PFSK-1 (cell line): ENCODE data around the gene GIMAP5.

ENCODE experiments used
- POLR2AphosphoS5 ChIP-seq: IDR thresholded peaks from 2 replicates; pipeline ENCODE4 v1.6.1; 2012; ENCODE audit warnings: low read depth, mild to moderate bottlenecking, control low read depth, low read length, moderate library complexity
- TF ChIP-seq, protein P1 (sequence below), 2 experiments: IDR thresholded peaks; 2 replicates each; pipeline versions ENCODE4 v1.6.1 to v1.8.0; 2011 to 2012; ENCODE audit warnings: low read depth in 2 of 2, low read length in 2 of 2, control low read depth in 1 of 2, inconsistent platforms in 1 of 2, mild to moderate bottlenecking in 1 of 2, moderate library complexity in 1 of 2; ENCODE audit not compliant: insufficient read depth in 1 of 2

DNA sequence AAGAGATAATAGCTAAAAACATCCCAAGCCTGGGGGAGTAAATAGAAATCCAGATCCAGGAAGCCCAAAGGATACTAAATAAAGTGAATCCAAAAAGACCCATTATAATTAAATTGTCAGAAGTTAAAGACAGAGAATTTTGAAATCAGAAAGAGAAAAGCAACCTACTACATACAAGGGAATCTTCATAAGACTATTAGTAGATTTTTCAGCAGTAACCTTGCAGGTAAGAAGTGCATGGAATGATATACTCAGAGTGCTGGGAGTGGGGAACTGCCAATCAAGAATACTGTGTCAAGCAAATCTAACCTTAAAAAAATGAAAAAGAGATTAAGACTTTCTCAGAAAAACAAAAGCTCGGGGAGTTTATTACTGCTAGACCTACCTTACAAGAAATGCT is 34.0 kb upstream of the GIMAP5 start:
- no peak for TF ChIP-seq POLR2AphosphoS5
- TF ChIP-seq, protein P1, sequence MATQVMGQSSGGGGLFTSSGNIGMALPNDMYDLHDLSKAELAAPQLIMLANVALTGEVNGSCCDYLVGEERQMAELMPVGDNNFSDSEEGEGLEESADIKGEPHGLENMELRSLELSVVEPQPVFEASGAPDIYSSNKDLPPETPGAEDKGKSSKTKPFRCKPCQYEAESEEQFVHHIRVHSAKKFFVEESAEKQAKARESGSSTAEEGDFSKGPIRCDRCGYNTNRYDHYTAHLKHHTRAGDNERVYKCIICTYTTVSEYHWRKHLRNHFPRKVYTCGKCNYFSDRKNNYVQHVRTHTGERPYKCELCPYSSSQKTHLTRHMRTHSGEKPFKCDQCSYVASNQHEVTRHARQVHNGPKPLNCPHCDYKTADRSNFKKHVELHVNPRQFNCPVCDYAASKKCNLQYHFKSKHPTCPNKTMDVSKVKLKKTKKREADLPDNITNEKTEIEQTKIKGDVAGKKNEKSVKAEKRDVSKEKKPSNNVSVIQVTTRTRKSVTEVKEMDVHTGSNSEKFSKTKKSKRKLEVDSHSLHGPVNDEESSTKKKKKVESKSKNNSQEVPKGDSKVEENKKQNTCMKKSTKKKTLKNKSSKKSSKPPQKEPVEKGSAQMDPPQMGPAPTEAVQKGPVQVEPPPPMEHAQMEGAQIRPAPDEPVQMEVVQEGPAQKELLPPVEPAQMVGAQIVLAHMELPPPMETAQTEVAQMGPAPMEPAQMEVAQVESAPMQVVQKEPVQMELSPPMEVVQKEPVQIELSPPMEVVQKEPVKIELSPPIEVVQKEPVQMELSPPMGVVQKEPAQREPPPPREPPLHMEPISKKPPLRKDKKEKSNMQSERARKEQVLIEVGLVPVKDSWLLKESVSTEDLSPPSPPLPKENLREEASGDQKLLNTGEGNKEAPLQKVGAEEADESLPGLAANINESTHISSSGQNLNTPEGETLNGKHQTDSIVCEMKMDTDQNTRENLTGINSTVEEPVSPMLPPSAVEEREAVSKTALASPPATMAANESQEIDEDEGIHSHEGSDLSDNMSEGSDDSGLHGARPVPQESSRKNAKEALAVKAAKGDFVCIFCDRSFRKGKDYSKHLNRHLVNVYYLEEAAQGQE (IDR thresholded peaks at IDR 0.05; ENCODE audit: insufficient read depth in 1 of 2, low read depth in 2 of 2, low read length in 2 of 2), result no peak
